HEK293 (cell line): ENCODE measurements around the gene GOLGA2.
A peak's percentile ranks its signal among the peaks of the same experiment; 100 is the strongest.

ENCODE experiments used
- BCL11A ChIP-seq: fragments of 450-650 bp; formaldehyde crosslinking; IDR thresholded peaks from 2 replicates; pipeline ENCODE4 v1.5.1; 2016; ENCODE audit warnings: low read depth, missing biosample characterization, missing genetic modification characterization
- BCL6B ChIP-seq: fragments of 450-650 bp; formaldehyde crosslinking; IDR thresholded peaks from 2 replicates; pipeline ENCODE4 v1.5.1; 2017; ENCODE audit warnings: missing biosample characterization, missing genetic modification characterization
- FEZF1 ChIP-seq: fragments of 450-650 bp; formaldehyde crosslinking; IDR thresholded peaks from 2 replicates; pipeline ENCODE4 v1.5.1; 2016; ENCODE audit warnings: missing biosample characterization, missing genetic modification characterization
- GLI2 ChIP-seq: fragments of 450-650 bp; formaldehyde crosslinking; IDR thresholded peaks from 2 replicates; pipeline ENCODE4; 2017; ENCODE audit warnings: missing biosample characterization, missing genetic modification characterization, low read depth, borderline replicate concordance
- MEIS1 ChIP-seq: sonication (generic); formaldehyde crosslinking; IDR thresholded peaks from 2 replicates; pipeline ENCODE4 v1.8.1; 2022; ENCODE audit warnings: missing genetic modification reagents, mild to moderate bottlenecking, borderline replicate concordance
- SP7 ChIP-seq: fragments of 450-650 bp; formaldehyde crosslinking; IDR thresholded peaks from 2 replicates; pipeline ENCODE4 v1.5.1; 2016; ENCODE audit warnings: missing biosample characterization, missing genetic modification characterization
- ZBTB26 ChIP-seq: fragments of 450-650 bp; formaldehyde crosslinking; optimal IDR thresholded peaks from 2 replicates; pipeline ENCODE3; 2016; ENCODE audit warnings: missing biosample characterization, mild to moderate bottlenecking, missing genetic modification characterization
- ZFHX2 ChIP-seq: fragments of 450-650 bp; formaldehyde crosslinking; conservative IDR thresholded peaks from 2 replicates; pipeline ENCODE4 v1.5.1; 2016; ENCODE audit warnings: missing biosample characterization, missing genetic modification characterization
- ZNF174 ChIP-seq: fragments of 450-650 bp; formaldehyde crosslinking; IDR thresholded peaks from 2 replicates; pipeline ENCODE4 v1.5.0; 2017; ENCODE audit warnings: missing biosample characterization, mild to moderate bottlenecking, missing genetic modification characterization
- ZNF18 ChIP-seq: fragments of 450-650 bp; formaldehyde crosslinking; IDR thresholded peaks from 2 replicates; pipeline ENCODE4 v1.5.1; 2016; ENCODE audit warnings: missing biosample characterization, missing genetic modification characterization
- ZNF266 ChIP-seq: fragments of 450-650 bp; formaldehyde crosslinking; IDR thresholded peaks from 2 replicates; pipeline ENCODE4 v1.5.1; 2016; ENCODE audit warnings: missing biosample characterization, missing genetic modification characterization, low read depth
- ZNF324 ChIP-seq: fragments of 450-650 bp; formaldehyde crosslinking; IDR thresholded peaks from 2 replicates; pipeline ENCODE4 v1.5.1; 2016; ENCODE audit warnings: missing biosample characterization, missing genetic modification characterization
- ZNF48 ChIP-seq: fragments of 450-650 bp; formaldehyde crosslinking; IDR thresholded peaks from 2 replicates; pipeline ENCODE4 v1.5.1; 2016; ENCODE audit warnings: missing biosample characterization, missing genetic modification characterization
- ZNF513 ChIP-seq: fragments of 450-650 bp; IDR thresholded peaks from 2 replicates; pipeline ENCODE4 v1.5.1; 2018; ENCODE audit warnings: missing biosample characterization, missing genetic modification characterization
- ZNF548 ChIP-seq: fragments of 450-650 bp; formaldehyde crosslinking; IDR thresholded peaks from 2 replicates; pipeline ENCODE4 v1.5.1; 2016; ENCODE audit warnings: missing biosample characterization, missing genetic modification characterization
- ZNF777 ChIP-seq: fragments of 450-650 bp; formaldehyde crosslinking; IDR thresholded peaks from 2 replicates; pipeline ENCODE4 v1.5.1; 2017; ENCODE audit warnings: missing biosample characterization, missing genetic modification characterization, borderline replicate concordance
- ZNF837 ChIP-seq: fragments of 450-650 bp; formaldehyde crosslinking; IDR thresholded peaks from 2 replicates; pipeline ENCODE4 v1.5.1; 2016; ENCODE audit warnings: missing biosample characterization, missing genetic modification characterization
- ZNF843 ChIP-seq: fragments of 450-650 bp; formaldehyde crosslinking; IDR thresholded peaks from 2 replicates; pipeline ENCODE4 v1.5.1; 2016; ENCODE audit warnings: missing biosample characterization, missing genetic modification characterization
- TF ChIP-seq, protein P1 (sequence below): fragments of 450-650 bp; formaldehyde crosslinking; conservative IDR thresholded peaks from 2 replicates; pipeline ENCODE4 v1.5.1; 2016; ENCODE audit warnings: low read depth, missing biosample characterization, missing genetic modification characterization
- TF ChIP-seq, protein P2 (sequence below): fragments of 450-650 bp; formaldehyde crosslinking; IDR thresholded peaks from 2 replicates; pipeline ENCODE4 v1.5.0; 2017; ENCODE audit warnings: missing biosample characterization, missing genetic modification characterization, borderline replicate concordance
- TF ChIP-seq, protein P3 (sequence below): fragments of 450-650 bp; formaldehyde crosslinking; IDR thresholded peaks from 2 replicates; pipeline ENCODE4 v1.5.1; 2016; ENCODE audit warnings: missing biosample characterization, missing genetic modification characterization
- TF ChIP-seq, protein P4 (sequence below): fragments of 450-650 bp; formaldehyde crosslinking; IDR thresholded peaks from 2 replicates; pipeline ENCODE4 v1.5.1; 2016; ENCODE audit warnings: missing biosample characterization, missing genetic modification characterization

GOLGA2 gene

GRCh38 chr9:128322404-128323211 is 46.8 kb upstream of the GOLGA2 start, which contains the start of the genes COQ4 and TRUB2 (continued):
- TF ChIP-seq, protein P1, sequence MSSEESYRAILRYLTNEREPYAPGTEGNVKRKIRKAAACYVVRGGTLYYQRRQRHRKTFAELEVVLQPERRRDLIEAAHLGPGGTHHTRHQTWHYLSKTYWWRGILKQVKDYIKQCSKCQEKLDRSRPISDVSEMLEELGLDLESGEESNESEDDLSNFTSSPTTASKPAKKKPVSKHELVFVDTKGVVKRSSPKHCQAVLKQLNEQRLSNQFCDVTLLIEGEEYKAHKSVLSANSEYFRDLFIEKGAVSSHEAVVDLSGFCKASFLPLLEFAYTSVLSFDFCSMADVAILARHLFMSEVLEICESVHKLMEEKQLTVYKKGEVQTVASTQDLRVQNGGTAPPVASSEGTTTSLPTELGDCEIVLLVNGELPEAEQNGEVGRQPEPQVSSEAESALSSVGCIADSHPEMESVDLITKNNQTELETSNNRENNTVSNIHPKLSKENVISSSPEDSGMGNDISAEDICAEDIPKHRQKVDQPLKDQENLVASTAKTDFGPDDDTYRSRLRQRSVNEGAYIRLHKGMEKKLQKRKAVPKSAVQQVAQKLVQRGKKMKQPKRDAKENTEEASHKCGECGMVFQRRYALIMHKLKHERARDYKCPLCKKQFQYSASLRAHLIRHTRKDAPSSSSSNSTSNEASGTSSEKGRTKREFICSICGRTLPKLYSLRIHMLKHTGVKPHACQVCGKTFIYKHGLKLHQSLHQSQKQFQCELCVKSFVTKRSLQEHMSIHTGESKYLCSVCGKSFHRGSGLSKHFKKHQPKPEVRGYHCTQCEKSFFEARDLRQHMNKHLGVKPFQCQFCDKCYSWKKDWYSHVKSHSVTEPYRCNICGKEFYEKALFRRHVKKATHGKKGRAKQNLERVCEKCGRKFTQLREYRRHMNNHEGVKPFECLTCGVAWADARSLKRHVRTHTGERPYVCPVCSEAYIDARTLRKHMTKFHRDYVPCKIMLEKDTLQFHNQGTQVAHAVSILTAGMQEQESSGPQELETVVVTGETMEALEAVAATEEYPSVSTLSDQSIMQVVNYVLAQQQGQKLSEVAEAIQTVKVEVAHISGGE (tag by site-specific recombination): peak; percentile 100
- TF ChIP-seq ZNF174 (no peak), GLI2 (no peak), ZNF324 (tag by site-specific recombination) (peak; percentile 89), SP7 (tag by site-specific recombination) (peak; percentile 90), BCL11A (tag by site-specific recombination) (no peak), ZNF777 (tag by site-specific recombination) (peak; percentile 96), ZNF266 (tag by site-specific recombination) (no peak), ZNF837 (tag by site-specific recombination) (no peak), ZNF548 (tag by site-specific recombination) (no peak), MEIS1 (CRISPR knock-in tag) (no peak), BCL6B (tag by site-specific recombination) (no peak), ZNF843 (tag by site-specific recombination) (peak; percentile 76), ZNF513 (no peak), ZNF48 (tag by site-specific recombination) (no peak), ZNF18 (tag by site-specific recombination) (peak; percentile 25; the same call in 1 of the 2 replicates), ZFHX2 (tag by site-specific recombination) (peak; percentile 39; the same call in 1 of the 2 replicates), FEZF1 (tag by site-specific recombination) (peak; percentile 60; the same call in 1 of the 2 replicates), ZBTB26 (tag by site-specific recombination) (peak; percentile 75)
- TF ChIP-seq, protein P2, sequence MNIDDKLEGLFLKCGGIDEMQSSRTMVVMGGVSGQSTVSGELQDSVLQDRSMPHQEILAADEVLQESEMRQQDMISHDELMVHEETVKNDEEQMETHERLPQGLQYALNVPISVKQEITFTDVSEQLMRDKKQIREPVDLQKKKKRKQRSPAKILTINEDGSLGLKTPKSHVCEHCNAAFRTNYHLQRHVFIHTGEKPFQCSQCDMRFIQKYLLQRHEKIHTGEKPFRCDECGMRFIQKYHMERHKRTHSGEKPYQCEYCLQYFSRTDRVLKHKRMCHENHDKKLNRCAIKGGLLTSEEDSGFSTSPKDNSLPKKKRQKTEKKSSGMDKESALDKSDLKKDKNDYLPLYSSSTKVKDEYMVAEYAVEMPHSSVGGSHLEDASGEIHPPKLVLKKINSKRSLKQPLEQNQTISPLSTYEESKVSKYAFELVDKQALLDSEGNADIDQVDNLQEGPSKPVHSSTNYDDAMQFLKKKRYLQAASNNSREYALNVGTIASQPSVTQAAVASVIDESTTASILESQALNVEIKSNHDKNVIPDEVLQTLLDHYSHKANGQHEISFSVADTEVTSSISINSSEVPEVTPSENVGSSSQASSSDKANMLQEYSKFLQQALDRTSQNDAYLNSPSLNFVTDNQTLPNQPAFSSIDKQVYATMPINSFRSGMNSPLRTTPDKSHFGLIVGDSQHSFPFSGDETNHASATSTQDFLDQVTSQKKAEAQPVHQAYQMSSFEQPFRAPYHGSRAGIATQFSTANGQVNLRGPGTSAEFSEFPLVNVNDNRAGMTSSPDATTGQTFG (tag by site-specific recombination): peak; percentile 80; the same call in 1 of the 2 replicates
- TF ChIP-seq, protein P3, sequence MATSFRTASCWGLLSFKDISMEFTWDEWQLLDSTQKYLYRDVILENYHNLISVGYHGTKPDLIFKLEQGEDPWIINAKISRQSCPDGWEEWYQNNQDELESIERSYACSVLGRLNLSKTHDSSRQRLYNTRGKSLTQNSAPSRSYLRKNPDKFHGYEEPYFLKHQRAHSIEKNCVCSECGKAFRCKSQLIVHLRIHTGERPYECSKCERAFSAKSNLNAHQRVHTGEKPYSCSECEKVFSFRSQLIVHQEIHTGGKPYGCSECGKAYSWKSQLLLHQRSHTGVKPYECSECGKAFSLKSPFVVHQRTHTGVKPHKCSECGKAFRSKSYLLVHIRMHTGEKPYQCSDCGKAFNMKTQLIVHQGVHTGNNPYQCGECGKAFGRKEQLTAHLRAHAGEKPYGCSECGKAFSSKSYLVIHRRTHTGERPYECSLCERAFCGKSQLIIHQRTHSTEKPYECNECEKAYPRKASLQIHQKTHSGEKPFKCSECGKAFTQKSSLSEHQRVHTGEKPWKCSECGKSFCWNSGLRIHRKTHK (tag by site-specific recombination): no peak
- TF ChIP-seq, protein P4, sequence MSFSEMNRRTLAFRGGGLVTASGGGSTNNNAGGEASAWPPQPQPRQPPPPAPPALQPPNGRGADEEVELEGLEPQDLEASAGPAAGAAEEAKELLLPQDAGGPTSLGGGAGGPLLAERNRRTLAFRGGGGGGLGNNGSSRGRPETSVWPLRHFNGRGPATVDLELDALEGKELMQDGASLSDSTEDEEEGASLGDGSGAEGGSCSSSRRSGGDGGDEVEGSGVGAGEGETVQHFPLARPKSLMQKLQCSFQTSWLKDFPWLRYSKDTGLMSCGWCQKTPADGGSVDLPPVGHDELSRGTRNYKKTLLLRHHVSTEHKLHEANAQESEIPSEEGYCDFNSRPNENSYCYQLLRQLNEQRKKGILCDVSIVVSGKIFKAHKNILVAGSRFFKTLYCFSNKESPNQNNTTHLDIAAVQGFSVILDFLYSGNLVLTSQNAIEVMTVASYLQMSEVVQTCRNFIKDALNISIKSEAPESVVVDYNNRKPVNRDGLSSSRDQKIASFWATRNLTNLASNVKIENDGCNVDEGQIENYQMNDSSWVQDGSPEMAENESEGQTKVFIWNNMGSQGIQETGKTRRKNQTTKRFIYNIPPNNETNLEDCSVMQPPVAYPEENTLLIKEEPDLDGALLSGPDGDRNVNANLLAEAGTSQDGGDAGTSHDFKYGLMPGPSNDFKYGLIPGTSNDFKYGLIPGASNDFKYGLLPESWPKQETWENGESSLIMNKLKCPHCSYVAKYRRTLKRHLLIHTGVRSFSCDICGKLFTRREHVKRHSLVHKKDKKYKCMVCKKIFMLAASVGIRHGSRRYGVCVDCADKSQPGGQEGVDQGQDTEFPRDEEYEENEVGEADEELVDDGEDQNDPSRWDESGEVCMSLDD: peak; percentile 66; the same call in 1 of the 2 replicates
